Measurements from ENCODE around the gene HDDC3. TPM values are rescaled to one million over a fixed set of nuclear protein-coding genes. Genes with fewer than 3 reads are reported as not detected.
A peak's percentile ranks its signal among the peaks of the same experiment; 100 is the strongest.
"Not testable (repeated sequence)": the region's sequence is repeated elsewhere in the genome, so short reads cannot be mapped to it uniquely, and the experiment has no call there.

Gene HDDC3
- total and polyA plus RNA-seq, 8 donors, result 12.1 to 22.1 (median 19.2) TPM; not detected in 2

DNA sequence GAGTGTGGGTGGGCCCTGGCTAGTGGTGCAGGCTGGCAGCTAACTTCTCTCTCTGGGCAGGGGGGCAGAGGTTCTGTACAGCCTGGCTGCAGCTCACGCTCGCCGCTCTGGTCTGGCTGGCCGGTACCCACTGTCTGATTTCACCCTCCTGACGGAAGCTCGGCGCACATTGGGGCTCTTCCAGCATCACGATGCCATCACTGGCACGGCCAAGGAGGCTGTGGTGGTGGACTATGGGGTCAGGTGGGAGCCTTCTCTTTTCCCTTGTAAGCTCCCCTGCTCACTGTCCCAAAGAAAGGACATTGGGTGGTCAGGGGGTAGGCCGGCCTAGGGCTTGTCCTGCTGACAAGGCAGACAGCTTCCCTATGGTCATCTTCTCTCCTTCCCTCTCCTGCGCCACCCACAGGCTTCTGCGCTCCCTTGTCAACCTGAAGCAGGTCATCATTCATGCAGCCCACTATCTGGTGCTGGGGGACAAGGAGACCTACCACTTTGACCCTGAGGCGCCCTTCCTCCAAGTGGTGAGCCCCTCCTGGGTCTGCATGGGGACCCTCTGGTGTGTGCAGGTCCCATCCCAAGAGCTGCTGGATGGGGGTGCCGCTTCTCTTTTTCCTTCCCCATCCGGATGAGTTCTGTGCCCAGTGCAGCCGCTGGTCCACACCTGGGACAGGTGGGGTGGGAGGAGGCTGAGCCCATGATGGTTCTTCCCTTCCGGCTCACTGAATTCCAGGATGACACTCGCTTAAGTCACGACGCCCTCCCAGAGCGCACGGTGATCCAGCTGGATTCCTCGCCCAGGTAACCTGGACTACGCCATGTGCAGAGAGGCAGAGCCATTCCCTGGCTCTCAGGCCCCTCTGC is 21.7 kb downstream of the HDDC3 start:
- Histone ChIP-seq H3K9me3 (no peaks in the 10 kb centered on the region), H3K36me3 (peaks cover 89 to 100% (median 100%) of the 10 kb centered on the region in 4 donors), H3K4me3 (no peak overlapping the region), H3K4me1 (peaks cover 0 to 6% (median 0%) of the 10 kb centered on the region in 4 donors), H3K27me3 (no peaks in the 10 kb centered on the region), H3K27ac (no peak overlapping the region)
- no peak for TF ChIP-seq POLR2A (IDR thresholded peaks at IDR 0.05)
- TF ChIP-seq, protein P1, sequence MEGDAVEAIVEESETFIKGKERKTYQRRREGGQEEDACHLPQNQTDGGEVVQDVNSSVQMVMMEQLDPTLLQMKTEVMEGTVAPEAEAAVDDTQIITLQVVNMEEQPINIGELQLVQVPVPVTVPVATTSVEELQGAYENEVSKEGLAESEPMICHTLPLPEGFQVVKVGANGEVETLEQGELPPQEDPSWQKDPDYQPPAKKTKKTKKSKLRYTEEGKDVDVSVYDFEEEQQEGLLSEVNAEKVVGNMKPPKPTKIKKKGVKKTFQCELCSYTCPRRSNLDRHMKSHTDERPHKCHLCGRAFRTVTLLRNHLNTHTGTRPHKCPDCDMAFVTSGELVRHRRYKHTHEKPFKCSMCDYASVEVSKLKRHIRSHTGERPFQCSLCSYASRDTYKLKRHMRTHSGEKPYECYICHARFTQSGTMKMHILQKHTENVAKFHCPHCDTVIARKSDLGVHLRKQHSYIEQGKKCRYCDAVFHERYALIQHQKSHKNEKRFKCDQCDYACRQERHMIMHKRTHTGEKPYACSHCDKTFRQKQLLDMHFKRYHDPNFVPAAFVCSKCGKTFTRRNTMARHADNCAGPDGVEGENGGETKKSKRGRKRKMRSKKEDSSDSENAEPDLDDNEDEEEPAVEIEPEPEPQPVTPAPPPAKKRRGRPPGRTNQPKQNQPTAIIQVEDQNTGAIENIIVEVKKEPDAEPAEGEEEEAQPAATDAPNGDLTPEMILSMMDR (IDR thresholded peaks at IDR 0.05), result no peak
- no peak for TF ChIP-seq EP300 (IDR thresholded peaks at IDR 0.05)
- no peak for TF ChIP-seq POLR2AphosphoS5 (IDR thresholded peaks at IDR 0.05)
- no peak for DNase-seq
- intact Hi-C loops (cut with DNase I; ENCODE audit: low total_unique reads), result no loop called here
- WGBS, 5 donors, result 93 to 97% (median 96%) methylated on average over 10 to 24 of the region's 24 CpGs

GRCh38 chr15:90909976-90910375 is 22.4 kb downstream of the HDDC3 start:
- DNase-seq, result no peak
- peaks cover 91 to 100% (median 100%) of the 10 kb centered on the region in 4 donors for H3K36me3 ChIP-seq
- 93 to 100% (median 96%) methylated on average over 7 to 8 of the region's 8 CpGs for WGBS, 5 donors
- no peaks in the 10 kb centered on the region for H3K9me3 ChIP-seq
- TF ChIP-seq EP300 (IDR thresholded peaks at IDR 0.05), result no peak
- no peak for TF ChIP-seq POLR2AphosphoS5 (IDR thresholded peaks at IDR 0.05)
- TF ChIP-seq, protein P1 (IDR thresholded peaks at IDR 0.05), result no peak
- no peak for TF ChIP-seq POLR2A (IDR thresholded peaks at IDR 0.05)
- no peaks in the 10 kb centered on the region for H3K27me3 ChIP-seq
- H3K27ac ChIP-seq, result no peak overlapping the region
- H3K4me1 ChIP-seq, result peaks cover 0 to 10% (median 2%) of the 10 kb centered on the region in 4 donors
- intact Hi-C loops (cut with DNase I; ENCODE audit: low total_unique reads), result no loop called here
- H3K4me3 ChIP-seq, result no peak overlapping the region

GRCh38 chr15:90909449-90909848 is 22.9 kb downstream of the HDDC3 start:
- peaks cover 91 to 98% (median 98%) of the 10 kb centered on the region in 4 donors for H3K36me3 ChIP-seq
- intact Hi-C loops (cut with DNase I; ENCODE audit: low total_unique reads), result not testable (repeated sequence)

DNA sequence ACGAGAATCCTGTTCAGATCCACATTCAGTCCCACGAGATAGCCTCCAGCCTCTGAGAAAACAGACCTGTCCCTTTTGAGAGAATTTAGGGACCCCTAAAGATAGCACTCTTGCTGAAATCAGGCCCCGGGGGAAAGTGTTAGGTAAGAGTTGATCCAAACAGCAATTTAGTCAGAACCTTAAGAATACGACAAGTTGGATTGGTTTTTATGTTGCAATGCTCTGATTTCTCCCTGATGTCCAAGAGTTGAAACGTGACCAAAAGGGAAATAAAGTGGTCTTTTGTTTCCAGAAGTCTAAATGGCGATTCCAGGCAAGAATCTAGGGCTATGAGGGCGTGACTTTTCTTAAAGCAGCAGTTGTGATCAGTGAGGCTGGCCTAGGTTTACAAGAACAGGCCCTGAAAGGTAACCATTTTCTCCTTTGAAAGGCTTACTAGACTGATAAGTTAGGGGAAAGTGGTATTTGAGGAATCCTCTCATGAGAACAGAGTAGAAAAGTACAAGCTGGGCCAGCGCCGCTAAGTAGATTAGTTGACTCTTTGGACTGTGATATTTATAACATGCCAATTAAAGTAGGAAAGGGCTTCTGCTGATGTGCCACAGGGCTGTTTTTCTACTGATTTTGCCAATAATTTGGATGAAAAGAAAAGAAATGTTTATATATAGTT is 24.4 kb downstream of the HDDC3 start:
- peaks cover 76 to 84% (median 83%) of the 10 kb centered on the region in 4 donors for H3K36me3 ChIP-seq
- intact Hi-C loops (cut with DNase I; ENCODE audit: low total_unique reads), result no loop called here
- 71 to 83% (median 79%) methylated on average over 9 of the region's 9 CpGs for WGBS, 5 donors

More at GRCh38 chr15:90909449-90909848, 22.9 kb downstream of the HDDC3 start:
- not testable (repeated sequence) for H3K27me3 ChIP-seq, H3K4me3 ChIP-seq, H3K9me3 ChIP-seq, DNase-seq, H3K27ac ChIP-seq
- 73 to 88% (median 80%) methylated on average over 11 of the region's 11 CpGs for WGBS, 5 donors
- H3K4me1 ChIP-seq, result peaks cover 4 to 16% (median 7%) of the 10 kb centered on the region in 4 donors

GRCh38 chr15:90907051-90907660 is 25.2 kb downstream of the HDDC3 start:
- DNase-seq, result no peak
- H3K4me3 ChIP-seq, result no peak overlapping the region
- H3K27ac ChIP-seq, result no peak overlapping the region
- H3K36me3 ChIP-seq, result peaks cover 68 to 75% (median 75%) of the 10 kb centered on the region in 4 donors
- peaks cover 14 to 33% (median 22%) of the 10 kb centered on the region in 4 donors for H3K4me1 ChIP-seq
- intact Hi-C loops (cut with DNase I; ENCODE audit: low total_unique reads), result no loop called here
- no peaks in the 10 kb centered on the region for H3K27me3 ChIP-seq
- WGBS, 5 donors, result 69 to 90% (median 87%) methylated on average over 11 to 15 of the region's 15 CpGs
- no peaks in the 10 kb centered on the region for H3K9me3 ChIP-seq
- TF ChIP-seq, protein P1 (IDR thresholded peaks at IDR 0.05), result no peak
- TF ChIP-seq EP300 (IDR thresholded peaks at IDR 0.05), result no peak
- no peak for TF ChIP-seq POLR2A (IDR thresholded peaks at IDR 0.05)

More for the DNA sequence above, 24.4 kb downstream of the HDDC3 start:
- no peak overlapping the region for H3K4me3 ChIP-seq
- no peak for TF ChIP-seq POLR2AphosphoS5 (IDR thresholded peaks at IDR 0.05)
- no peak for TF ChIP-seq POLR2A (IDR thresholded peaks at IDR 0.05)
- no peaks in the 10 kb centered on the region for H3K9me3 ChIP-seq
- no peaks in the 10 kb centered on the region for H3K27me3 ChIP-seq
- H3K27ac ChIP-seq, result peak overlapping the region in 1 of 5 donors; percentile 34
- DNase-seq, result no peak
- peaks cover 14 to 30% (median 21%) of the 10 kb centered on the region in 4 donors for H3K4me1 ChIP-seq

Data from stomach (tissue), 9 donors.